Fibroblast of lung (primary cell): ENCODE measurements around the gene BAX. TPM values are rescaled to one million over a fixed set of nuclear protein-coding genes. Genes with fewer than 3 reads are reported as not detected.

ENCODE experiments used
- DNase-seq, 2 donors: peaks; one replicate each; pipeline versions ENCODE4 v3.0.0 to v3.0.0-alpha.2; 2010; ENCODE audit warnings: low read depth in 2 of 2
- H2AFZ ChIP-seq: 2 replicates; pipeline ENCODE4 v1.5.1; 2012; ENCODE audit warnings: low read length, control low read depth, inconsistent platforms
- H3K27ac ChIP-seq: 2 replicates; pipeline ENCODE4 v1.5.1; 2011; ENCODE audit warnings: low read length, control low read depth; ENCODE audit not compliant: insufficient read depth
- H3K27me3 ChIP-seq: 2 replicates; pipeline ENCODE4 v1.5.1; 2011; ENCODE audit warnings: mild to moderate bottlenecking, low read length; ENCODE audit not compliant: control insufficient read depth, insufficient read depth
- H3K36me3 ChIP-seq: 2 replicates; pipeline ENCODE4 v1.5.1; 2011; ENCODE audit warnings: low read length; ENCODE audit not compliant: control insufficient read depth, insufficient read depth
- H3K4me1 ChIP-seq: 2 replicates; pipeline ENCODE4 v1.5.1; 2011; ENCODE audit warnings: low read length; ENCODE audit not compliant: control insufficient read depth, insufficient read depth; ENCODE audit errors: extremely low read depth
- H3K4me2 ChIP-seq: 2 replicates; pipeline ENCODE4 v1.5.1; 2011; ENCODE audit warnings: low read length, control low read depth; ENCODE audit not compliant: insufficient read depth; ENCODE audit errors: extremely low read depth
- H3K4me3 ChIP-seq, 4 experiments: fragments of 200-600 bp in 1 of 4; sonication (generic) in 1 of 4; replicated peaks in 1 of 4; 2 replicates each; pipeline ENCODE4 v1.5.1; 2011 to 2016; ENCODE audit warnings: low read length in 4 of 4, low read depth in 3 of 4, mild to moderate bottlenecking in 3 of 4, control low read depth in 2 of 4, inconsistent platforms in 1 of 4, mixed read lengths in 1 of 4; ENCODE audit not compliant: insufficient read depth in 1 of 4; ENCODE audit errors: control extremely low read depth in 1 of 4
- H3K79me2 ChIP-seq: 2 replicates; pipeline ENCODE4 v1.5.1; 2012; ENCODE audit warnings: mild to moderate bottlenecking, low read length, inconsistent platforms; ENCODE audit not compliant: control insufficient read depth, insufficient read depth
- H3K9ac ChIP-seq: 2 replicates; pipeline ENCODE4 v1.5.1; 2011; ENCODE audit warnings: mild to moderate bottlenecking, low read length, control low read depth; ENCODE audit not compliant: insufficient read depth
- H3K9me3 ChIP-seq: 2 replicates; pipeline ENCODE4 v1.5.1; 2012; ENCODE audit warnings: low read depth, low read length; ENCODE audit not compliant: control insufficient read depth, insufficient read depth
- H4K20me1 ChIP-seq: 2 replicates; pipeline ENCODE4 v1.5.1; 2011; ENCODE audit warnings: low read length; ENCODE audit not compliant: control insufficient read depth, insufficient read depth; ENCODE audit errors: extremely low read depth
- CTCF ChIP-seq, 2 donors: IDR thresholded peaks in 1 of 2; conservative IDR thresholded peaks in 1 of 2; 1 replicate in 1 of 2; 2 replicates in 1 of 2; pipeline ENCODE4 v1.5.1; 2011 to 2012; ENCODE audit warnings: low read length in 2 of 2, control low read depth in 1 of 2, inconsistent platforms in 1 of 2, low read depth in 1 of 2, mild to moderate bottlenecking in 1 of 2
- EZH2 ChIP-seq: IDR thresholded peaks from 2 replicates; pipeline ENCODE4 v1.5.1; 2012; ENCODE audit warnings: low read length, control low read depth, mild to moderate bottlenecking; ENCODE audit errors: missing control alignments
- polyA plus RNA-seq, 2 donors: library from polyadenylated mRNA; depleted of rRNA in 1 of 2; stranded (reverse) in 1 of 2; unstranded in 1 of 2; fragments of >200 nt; gene quantifications; 2 replicates each; pipeline ENCODE4 v1.2.1, GENCODE V29; 2011 to 2012; ENCODE audit warnings: missing spikeins in 1 of 2
- total RNA-seq: library from RNA; depleted of rRNA; stranded (reverse); fragments of >200 nt; gene quantifications from 2 replicates; pipeline ENCODE4 v1.2.1, GENCODE V29; 2014

The BAX gene
- total and polyA plus RNA-seq, 2 donors (not counting 1 experiment from before 2014, with no cell fraction given), result 70.1 to 194 TPM

- Histone ChIP-seq H3K9me3 (no peaks in the 10 kb centered on the region), H3K4me1 (peaks cover 8% of the 10 kb centered on the region), H3K4me3 (no peak overlapping the region), H3K9ac (no peak overlapping the region), H3K27ac (no peak overlapping the region), H4K20me1 (no peaks in the 10 kb centered on the region), H3K4me2 (no peak overlapping the region), H2AFZ (no peak overlapping the region), H3K79me2 (no peaks in the 10 kb centered on the region), H3K36me3 (no peaks in the 10 kb centered on the region), H3K27me3 (no peaks in the 10 kb centered on the region)
- DNase-seq, result peak; percentile 58 to 84
- TF ChIP-seq EZH2, result no peak
- TF ChIP-seq CTCF (conservative IDR thresholded peaks at IDR 0.05 in 1 of 2, IDR thresholded peaks at IDR 0.05 in 1 of 2; ENCODE audit: low read depth in 1 of 2, low read length in 2 of 2), result no peak
These were observed 26.3 kb upstream of the BAX start for GRCh38 chr19:48928164-48929025.

- Histone ChIP-seq H3K4me2 (peak within 1 kb of the TSS; percentile 94), H3K4me3 (peak within 1 kb of the TSS; percentile 45 to 60 (median 52)), H2AFZ (peak within 1 kb of the TSS; percentile 82), H3K79me2 (no peaks in the 10 kb centered on the region), H3K9ac (no peak within 1 kb of the TSS), H3K27ac (no peak within 1 kb of the TSS), H3K36me3 (no peaks in the 10 kb centered on the region), H3K9me3 (no peaks in the 10 kb centered on the region), H3K4me1 (peaks cover 2% of the 10 kb centered on the region), H4K20me1 (no peaks in the 10 kb centered on the region), H3K27me3 (no peaks in the 10 kb centered on the region)
- no peak for TF ChIP-seq CTCF (conservative IDR thresholded peaks at IDR 0.05 in 1 of 2, IDR thresholded peaks at IDR 0.05 in 1 of 2; ENCODE audit: low read depth in 1 of 2, low read length in 2 of 2)
- TF ChIP-seq EZH2, result no peak
- peak; percentile 33 to 63 for DNase-seq
These were observed 21.2 kb upstream of the BAX start, which contains the start of gene DHDH for GRCh38 chr19:48933382-48933932. Gene DHDH (plus strand): TSS chr19:48933699. CDS start chr19:48933722, 23 bp downstream.

GRCh38 chr19:48934837-48935236, 19.8 kb upstream of the BAX start:
- Histone ChIP-seq H3K79me2 (no peaks in the 10 kb centered on the region), H3K9me3 (no peaks in the 10 kb centered on the region), H2AFZ (no peak overlapping the region), H3K4me1 (peaks cover 2% of the 10 kb centered on the region), H3K36me3 (no peaks in the 10 kb centered on the region), H3K27me3 (no peaks in the 10 kb centered on the region), H3K9ac (no peak overlapping the region), H4K20me1 (no peaks in the 10 kb centered on the region), H3K27ac (no peak overlapping the region), H3K4me2 (no peak overlapping the region), H3K4me3 (no peak overlapping the region)
- no peak for DNase-seq
- no peak for TF ChIP-seq EZH2
- TF ChIP-seq CTCF (conservative IDR thresholded peaks at IDR 0.05 in 1 of 2, IDR thresholded peaks at IDR 0.05 in 1 of 2; ENCODE audit: low read depth in 1 of 2, low read length in 2 of 2), result no peak
